ENCODE data around the gene APH1B. TPM values are rescaled to one million over a fixed set of nuclear protein-coding genes. Genes with fewer than 3 reads are reported as not detected.

Gene APH1B
- total RNA-seq, 1 experiment from 2014 or later = 5.8 TPM

DNA sequence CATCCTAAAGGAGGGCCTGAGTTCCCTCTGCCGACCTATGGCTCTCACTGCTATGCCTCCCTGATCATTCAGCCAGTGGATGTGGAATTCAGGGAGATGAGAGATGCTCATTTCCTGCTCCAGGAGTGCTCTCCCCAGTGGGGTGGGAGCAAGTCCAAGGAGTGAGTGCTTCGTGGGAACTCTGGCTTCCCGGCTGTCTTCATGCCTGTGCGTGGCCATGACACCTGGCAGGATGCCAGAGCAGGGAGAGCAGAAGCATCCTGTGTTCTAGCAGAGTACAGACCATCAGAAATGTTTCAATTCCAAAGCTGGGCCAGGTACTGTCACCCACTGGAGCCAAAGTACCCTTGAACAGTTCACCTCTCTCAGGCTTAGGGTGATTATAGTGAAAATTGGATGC lies 45.1 kb downstream of the APH1B start:
- POLR2A ChIA-PET (ENCODE audit: unreplicated experiment) = no interaction called here
- BruUV-seq (replicated peaks) = no TSS peak

DNA sequence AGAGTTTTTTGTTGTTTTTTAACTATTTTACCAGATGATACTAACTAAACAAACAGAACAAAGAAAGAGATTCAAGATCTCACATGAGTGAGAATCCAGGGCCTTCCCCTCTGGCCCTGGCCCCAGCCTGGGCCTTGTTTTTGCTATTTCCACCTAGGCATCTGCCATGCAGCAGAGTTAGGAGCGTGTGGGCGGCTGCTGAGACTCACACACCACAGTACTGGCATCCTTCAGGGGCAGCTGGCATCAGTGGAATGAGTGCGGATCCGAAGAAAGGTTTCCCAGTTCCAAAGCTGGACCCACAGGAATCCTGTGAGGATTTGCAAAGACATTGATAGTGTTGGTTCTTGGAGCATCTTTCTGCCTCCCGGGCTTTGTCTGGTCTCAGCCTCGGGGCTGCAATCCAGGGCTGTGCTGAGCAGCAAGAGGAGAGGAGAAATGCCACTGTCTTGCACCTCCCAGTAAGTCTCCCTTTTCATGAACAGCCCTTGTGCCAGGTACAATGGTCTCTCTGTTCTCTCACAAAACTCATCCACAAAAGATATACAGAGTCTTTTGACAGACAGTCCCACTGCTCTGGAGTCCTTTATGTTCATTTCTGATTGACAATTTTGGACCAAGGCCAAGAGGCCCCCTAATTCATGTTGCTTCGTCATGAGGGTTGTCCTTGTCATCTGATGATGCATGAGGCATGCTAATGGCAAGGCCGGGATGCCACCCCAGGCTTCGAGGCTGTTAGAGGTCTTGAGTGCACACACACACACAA lies 46.6 kb downstream of the APH1B start:
- BruUV-seq (replicated peaks) = no TSS peak
- Histone ChIP-seq H3K4me1 (replicated peaks; ENCODE audit: insufficient read depth) (no peaks in the 10 kb centered on the region), H3F3A (ENCODE audit: insufficient read depth, low read depth) (no peaks in the 10 kb centered on the region), H4K20me1 (ENCODE audit: insufficient read depth) (no peaks in the 10 kb centered on the region), H3K79me2 (ENCODE audit: low read depth) (no peaks in the 10 kb centered on the region), H3K27me3 (ENCODE audit: insufficient read depth, low read depth) (no peaks in the 10 kb centered on the region), H3K4me3 (no peak overlapping the region), H3K9me3 (ENCODE audit: insufficient read depth, low read depth) (no peaks in the 10 kb centered on the region), H2AFZ (no peak overlapping the region), H3K4me2 (no peak overlapping the region), H3K9me2 (ENCODE audit: insufficient read depth) (no peaks in the 10 kb centered on the region), H3K36me3 (ENCODE audit: low read depth) (no peaks in the 10 kb centered on the region), H3K27ac (no peak overlapping the region)
- CTCF ChIA-PET = no interaction called here
- POLR2A ChIA-PET (ENCODE audit: unreplicated experiment) = interaction anchor here (0.7 kb wide), 1 partner anchor 223 kb away, joined by 4 read pairs; no protein-coding TSS in a partner anchor
- DNase-seq = no peak
- intact Hi-C loops (cut with micrococcal nuclease; ENCODE audit: unreplicated experiment) = no loop called here
- TF ChIP-seq EZH2 (IDR thresholded peaks at IDR 0.05; ENCODE audit: low read depth) = no peak
- TF ChIP-seq, protein P1, sequence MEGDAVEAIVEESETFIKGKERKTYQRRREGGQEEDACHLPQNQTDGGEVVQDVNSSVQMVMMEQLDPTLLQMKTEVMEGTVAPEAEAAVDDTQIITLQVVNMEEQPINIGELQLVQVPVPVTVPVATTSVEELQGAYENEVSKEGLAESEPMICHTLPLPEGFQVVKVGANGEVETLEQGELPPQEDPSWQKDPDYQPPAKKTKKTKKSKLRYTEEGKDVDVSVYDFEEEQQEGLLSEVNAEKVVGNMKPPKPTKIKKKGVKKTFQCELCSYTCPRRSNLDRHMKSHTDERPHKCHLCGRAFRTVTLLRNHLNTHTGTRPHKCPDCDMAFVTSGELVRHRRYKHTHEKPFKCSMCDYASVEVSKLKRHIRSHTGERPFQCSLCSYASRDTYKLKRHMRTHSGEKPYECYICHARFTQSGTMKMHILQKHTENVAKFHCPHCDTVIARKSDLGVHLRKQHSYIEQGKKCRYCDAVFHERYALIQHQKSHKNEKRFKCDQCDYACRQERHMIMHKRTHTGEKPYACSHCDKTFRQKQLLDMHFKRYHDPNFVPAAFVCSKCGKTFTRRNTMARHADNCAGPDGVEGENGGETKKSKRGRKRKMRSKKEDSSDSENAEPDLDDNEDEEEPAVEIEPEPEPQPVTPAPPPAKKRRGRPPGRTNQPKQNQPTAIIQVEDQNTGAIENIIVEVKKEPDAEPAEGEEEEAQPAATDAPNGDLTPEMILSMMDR (conservative IDR thresholded peaks at IDR 0.05) = no peak

More for the DNA sequence above, 45.1 kb downstream of the APH1B start:
- no peak overlapping the region for H2AFZ ChIP-seq
- H3K4me2 ChIP-seq = no peak overlapping the region
- no peaks in the 10 kb centered on the region for H3K79me2 ChIP-seq (ENCODE audit: low read depth)
- intact Hi-C loops (cut with micrococcal nuclease; ENCODE audit: unreplicated experiment) = no loop called here
- no peak for DNase-seq
- no peaks in the 10 kb centered on the region for H3F3A ChIP-seq (ENCODE audit: insufficient read depth, low read depth)
- CTCF ChIA-PET = no interaction called here
- no peaks in the 10 kb centered on the region for H3K4me1 ChIP-seq (replicated peaks; ENCODE audit: insufficient read depth)
- H3K9me2 ChIP-seq (ENCODE audit: insufficient read depth) = no peaks in the 10 kb centered on the region
- H4K20me1 ChIP-seq (ENCODE audit: insufficient read depth) = no peaks in the 10 kb centered on the region
- no peak overlapping the region for H3K27ac ChIP-seq
- TF ChIP-seq EZH2 (IDR thresholded peaks at IDR 0.05; ENCODE audit: low read depth) = no peak
- TF ChIP-seq, protein P1 (conservative IDR thresholded peaks at IDR 0.05) = no peak
- no peaks in the 10 kb centered on the region for H3K36me3 ChIP-seq (ENCODE audit: low read depth)
- no peaks in the 10 kb centered on the region for H3K9me3 ChIP-seq (ENCODE audit: insufficient read depth, low read depth)
- H3K4me3 ChIP-seq = no peak overlapping the region
- no peaks in the 10 kb centered on the region for H3K27me3 ChIP-seq (ENCODE audit: insufficient read depth, low read depth)

DNA sequence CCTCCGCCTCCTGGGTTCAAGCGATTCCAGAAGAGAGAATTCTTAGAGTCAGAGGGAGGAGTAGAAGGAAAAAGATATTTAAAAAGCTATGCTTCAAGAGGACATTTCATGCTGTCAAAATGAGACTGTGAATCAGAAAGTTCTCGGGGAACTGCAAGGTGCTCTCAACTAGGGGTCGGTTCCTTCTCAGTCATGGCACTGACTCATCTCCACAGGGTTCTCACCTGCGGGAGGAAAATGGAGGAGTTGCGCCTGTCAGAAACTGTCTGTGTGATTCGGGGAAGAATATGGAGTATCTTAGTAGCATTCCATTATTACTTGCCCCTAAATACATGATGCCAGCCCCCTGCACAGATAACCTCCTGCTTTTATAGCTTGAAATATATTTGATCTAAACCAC lies 47.4 kb downstream of the APH1B start:
- intact Hi-C loops (cut with micrococcal nuclease; ENCODE audit: unreplicated experiment) = no loop called here
- H3K4me1 ChIP-seq (replicated peaks; ENCODE audit: insufficient read depth) = no peaks in the 10 kb centered on the region
- H4K20me1 ChIP-seq (ENCODE audit: insufficient read depth) = no peaks in the 10 kb centered on the region
- CTCF ChIA-PET = no interaction called here
- no peak overlapping the region for H3K4me2 ChIP-seq
- no peaks in the 10 kb centered on the region for H3K79me2 ChIP-seq (ENCODE audit: low read depth)
- TF ChIP-seq, protein P1 (conservative IDR thresholded peaks at IDR 0.05) = no peak
- no peak for TF ChIP-seq EZH2 (IDR thresholded peaks at IDR 0.05; ENCODE audit: low read depth)
- no peak for DNase-seq
- H3K9me2 ChIP-seq (ENCODE audit: insufficient read depth) = no peaks in the 10 kb centered on the region
- BruUV-seq (replicated peaks) = no TSS peak
- no peaks in the 10 kb centered on the region for H3K9me3 ChIP-seq (ENCODE audit: insufficient read depth, low read depth)
- H3F3A ChIP-seq (ENCODE audit: insufficient read depth, low read depth) = no peaks in the 10 kb centered on the region
- no peak overlapping the region for H3K4me3 ChIP-seq
- H2AFZ ChIP-seq = no peak overlapping the region
- no peak overlapping the region for H3K27ac ChIP-seq
- H3K36me3 ChIP-seq (ENCODE audit: low read depth) = no peaks in the 10 kb centered on the region
- POLR2A ChIA-PET (ENCODE audit: unreplicated experiment) = no interaction called here
- H3K27me3 ChIP-seq (ENCODE audit: insufficient read depth, low read depth) = no peaks in the 10 kb centered on the region
